Activated CD4-positive, alpha-beta T cell treated with anti-CD3 and anti-CD28 coated beads, Interleukin-2, amount 10 ng/mL, durations not matched to agents 7 days and 5 days (primary cell): Measurements from ENCODE around the gene EMILIN3. TPM values are rescaled to one million over a fixed set of nuclear protein-coding genes. Genes with fewer than 3 reads are reported as not detected.

ENCODE experiments used
- total RNA-seq, 2 experiments: library from RNA; stranded (reverse); gene quantifications; one replicate each; pipeline ENCODE4 v1.2.3, GENCODE V29; 2021

EMILIN3 gene
- total RNA-seq, 2 experiments from 2014 or later = not detected

Other genes starting within 250 kb of the EMILIN3 start
- gene PLCG1, start 229.3 kb downstream of the EMILIN3 start, total RNA-seq = 100 to 1,000 TPM; 395 to 443 TPM
- 10 to 100 TPM in 1 of 2 experiments, 1 to 10 TPM in 1; 8.6 to 10.2 TPM for gene ZHX3, start 49.1 kb downstream of the EMILIN3 start, total RNA-seq
- gene LPIN3, start 26.0 kb downstream of the EMILIN3 start, total RNA-seq = 1 to 10 TPM; 4.3 to 4.6 TPM